CD4-positive, alpha-beta T cell treated with Interleukin-2 at 100 ng/mL for 4 hours (primary cell): Measurements from ENCODE around the gene RAB24.
A peak's percentile ranks its signal among the peaks of the same experiment; 100 is the strongest.
"Not testable (repeated sequence)": the region's sequence is repeated elsewhere in the genome, so short reads cannot be mapped to it uniquely, and the experiment has no call there.

Experiments used
- DNase-seq: peaks from one replicate; pipeline ENCODE4 v3.0.0-alpha.2; 2020; ENCODE audit warnings: low spot score

The RAB24 gene

GRCh38 chr5:177293819-177294581, 9.5 kb downstream of the RAB24 start:
- DNase-seq = no peak

- DNase-seq = no peak
Observed at GRCh38 chr5:177291735-177292134, 11.8 kb downstream of the RAB24 start.

GRCh38 chr5:177290816-177291596, 12.5 kb downstream of the RAB24 start:
- no peak for DNase-seq

- DNase-seq = no peak
Observed at GRCh38 chr5:177288191-177288590, 15.3 kb downstream of the RAB24 start.

GRCh38 chr5:177276886-177277285, 26.6 kb downstream of the RAB24 start:
- DNase-seq = peak; percentile 5

GRCh38 chr5:177275883-177276282, 27.6 kb downstream of the RAB24 start:
- no peak for DNase-seq

- no peak for DNase-seq
Observed at GRCh38 chr5:177271113-177271512, 32.4 kb downstream of the RAB24 start.

GRCh38 chr5:177270653-177271052, 32.9 kb downstream of the RAB24 start:
- DNase-seq = no peak

- no peak for DNase-seq
Observed at GRCh38 chr5:177269976-177270375, 33.5 kb downstream of the RAB24 start.

GRCh38 chr5:177269232-177269895, 34.2 kb downstream of the RAB24 start:
- no peak for DNase-seq

GRCh38 chr5:177265395-177265794, 38.1 kb downstream of the RAB24 start:
- no peak for DNase-seq

- no peak for DNase-seq
Observed at GRCh38 chr5:177264178-177264577, 39.3 kb downstream of the RAB24 start.

- DNase-seq = no peak
Observed at GRCh38 chr5:177261510-177261909, 42.0 kb downstream of the RAB24 start.

GRCh38 chr5:177260961-177261360, 42.6 kb downstream of the RAB24 start:
- DNase-seq = no peak

GRCh38 chr5:177258711-177259110, 44.8 kb downstream of the RAB24 start:
- DNase-seq = not testable (repeated sequence)

GRCh38 chr5:177256296-177256695, 47.2 kb downstream of the RAB24 start:
- DNase-seq = no peak

GRCh38 chr5:177253252-177253651, 50.3 kb downstream of the RAB24 start:
- DNase-seq = no peak
